Measurements from ENCODE around the gene EREG.

DNA sequence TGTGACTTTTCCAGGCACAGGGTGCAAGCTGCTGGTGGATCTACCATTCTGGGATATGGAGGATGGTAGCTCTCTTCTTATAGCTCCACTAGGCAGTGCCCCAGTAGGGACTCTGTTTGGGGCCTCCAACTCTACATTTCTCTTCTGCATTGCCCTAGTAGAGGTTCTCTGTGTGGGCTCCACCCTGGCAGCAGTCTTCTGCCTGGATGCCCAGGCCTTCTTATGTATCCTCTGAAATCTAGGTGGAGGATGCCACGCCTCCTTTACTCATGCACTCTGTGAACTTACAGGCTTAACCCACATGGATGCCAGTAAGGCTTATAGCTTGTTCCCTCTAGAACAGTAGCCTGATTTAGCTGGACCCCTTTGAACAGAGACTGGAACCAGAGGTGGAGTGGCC lies 20.9 kb upstream of the EREG start:
- TF ChIP-seq, protein P1, sequence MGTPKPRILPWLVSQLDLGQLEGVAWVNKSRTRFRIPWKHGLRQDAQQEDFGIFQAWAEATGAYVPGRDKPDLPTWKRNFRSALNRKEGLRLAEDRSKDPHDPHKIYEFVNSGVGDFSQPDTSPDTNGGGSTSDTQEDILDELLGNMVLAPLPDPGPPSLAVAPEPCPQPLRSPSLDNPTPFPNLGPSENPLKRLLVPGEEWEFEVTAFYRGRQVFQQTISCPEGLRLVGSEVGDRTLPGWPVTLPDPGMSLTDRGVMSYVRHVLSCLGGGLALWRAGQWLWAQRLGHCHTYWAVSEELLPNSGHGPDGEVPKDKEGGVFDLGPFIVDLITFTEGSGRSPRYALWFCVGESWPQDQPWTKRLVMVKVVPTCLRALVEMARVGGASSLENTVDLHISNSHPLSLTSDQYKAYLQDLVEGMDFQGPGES (IDR thresholded peaks at IDR 0.05; ENCODE audit: low read depth, low read length), result no peak
- TF ChIP-seq POLR2AphosphoS5 (IDR thresholded peaks at IDR 0.05; ENCODE audit: low read depth, low read length), result no peak
- TF ChIP-seq, protein P2, sequence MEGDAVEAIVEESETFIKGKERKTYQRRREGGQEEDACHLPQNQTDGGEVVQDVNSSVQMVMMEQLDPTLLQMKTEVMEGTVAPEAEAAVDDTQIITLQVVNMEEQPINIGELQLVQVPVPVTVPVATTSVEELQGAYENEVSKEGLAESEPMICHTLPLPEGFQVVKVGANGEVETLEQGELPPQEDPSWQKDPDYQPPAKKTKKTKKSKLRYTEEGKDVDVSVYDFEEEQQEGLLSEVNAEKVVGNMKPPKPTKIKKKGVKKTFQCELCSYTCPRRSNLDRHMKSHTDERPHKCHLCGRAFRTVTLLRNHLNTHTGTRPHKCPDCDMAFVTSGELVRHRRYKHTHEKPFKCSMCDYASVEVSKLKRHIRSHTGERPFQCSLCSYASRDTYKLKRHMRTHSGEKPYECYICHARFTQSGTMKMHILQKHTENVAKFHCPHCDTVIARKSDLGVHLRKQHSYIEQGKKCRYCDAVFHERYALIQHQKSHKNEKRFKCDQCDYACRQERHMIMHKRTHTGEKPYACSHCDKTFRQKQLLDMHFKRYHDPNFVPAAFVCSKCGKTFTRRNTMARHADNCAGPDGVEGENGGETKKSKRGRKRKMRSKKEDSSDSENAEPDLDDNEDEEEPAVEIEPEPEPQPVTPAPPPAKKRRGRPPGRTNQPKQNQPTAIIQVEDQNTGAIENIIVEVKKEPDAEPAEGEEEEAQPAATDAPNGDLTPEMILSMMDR (IDR thresholded peaks at IDR 0.05), result no peak
- TF ChIP-seq TAF1 (IDR thresholded peaks at IDR 0.05; ENCODE audit: borderline replicate concordance, low read depth, low read length), result no peak
- no peak for TF ChIP-seq EZH2phosphoT487 (IDR thresholded peaks at IDR 0.05; ENCODE audit: borderline replicate concordance, low read depth)
- TF ChIP-seq, protein P3, sequence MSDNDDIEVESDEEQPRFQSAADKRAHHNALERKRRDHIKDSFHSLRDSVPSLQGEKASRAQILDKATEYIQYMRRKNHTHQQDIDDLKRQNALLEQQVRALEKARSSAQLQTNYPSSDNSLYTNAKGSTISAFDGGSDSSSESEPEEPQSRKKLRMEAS (IDR thresholded peaks at IDR 0.05; ENCODE audit: low read depth), result no peak
